Stromal cell of bone marrow (primary cell): ENCODE measurements around the gene TMEM170A.
A peak's percentile ranks its signal among the peaks of the same experiment; 100 is the strongest.
"Not testable (repeated sequence)": the region's sequence is repeated elsewhere in the genome, so short reads cannot be mapped to it uniquely, and the experiment has no call there.

Experiments used
- DNase-seq: peaks from one replicate; pipeline ENCODE4 v3.0.0-alpha.2; 2012; ENCODE audit warnings: low read depth

The TMEM170A gene

DNA sequence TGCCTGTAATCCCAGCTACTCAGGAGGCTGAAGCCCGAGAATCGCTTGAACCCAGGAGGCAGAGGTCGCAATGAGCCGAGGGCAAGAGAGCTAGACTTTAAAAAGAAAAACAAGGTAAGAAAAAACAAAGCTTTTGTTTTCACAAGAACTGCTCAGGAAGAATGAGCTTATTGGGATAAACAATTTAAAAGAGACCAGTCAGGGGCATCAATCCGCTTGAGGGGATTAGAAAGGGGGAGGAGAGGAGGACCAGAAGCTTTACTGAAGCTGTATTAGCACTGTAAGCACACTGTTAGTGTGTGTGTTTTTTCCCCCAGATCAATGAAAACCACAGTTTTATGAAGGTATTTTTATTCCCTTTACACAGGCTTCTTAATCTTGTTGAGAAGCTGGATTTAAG lies 8.8 kb downstream of the TMEM170A start:
- no peak for DNase-seq

GRCh38 chr16:75452464-75453190 lies 11.9 kb downstream of the TMEM170A start:
- no peak for DNase-seq

GRCh38 chr16:75446416-75446815 lies 18.1 kb downstream of the TMEM170A start:
- no peak for DNase-seq

GRCh38 chr16:75445298-75445697 lies 19.2 kb downstream of the TMEM170A start:
- DNase-seq: no peak

GRCh38 chr16:75443298-75443697 lies 21.2 kb downstream of the TMEM170A start:
- no peak for DNase-seq

GRCh38 chr16:75433732-75434413 lies 30.6 kb downstream of the TMEM170A start:
- peak; percentile 86 for DNase-seq

- DNase-seq: peak; percentile 88
Observed at GRCh38 chr16:75432828-75433731, 31.4 kb downstream of the TMEM170A start, which contains the start of gene CFDP1. Gene CFDP1 (minus strand): TSS chr16:75433503. CDS start chr16:75433352, 151 bp downstream.

DNA sequence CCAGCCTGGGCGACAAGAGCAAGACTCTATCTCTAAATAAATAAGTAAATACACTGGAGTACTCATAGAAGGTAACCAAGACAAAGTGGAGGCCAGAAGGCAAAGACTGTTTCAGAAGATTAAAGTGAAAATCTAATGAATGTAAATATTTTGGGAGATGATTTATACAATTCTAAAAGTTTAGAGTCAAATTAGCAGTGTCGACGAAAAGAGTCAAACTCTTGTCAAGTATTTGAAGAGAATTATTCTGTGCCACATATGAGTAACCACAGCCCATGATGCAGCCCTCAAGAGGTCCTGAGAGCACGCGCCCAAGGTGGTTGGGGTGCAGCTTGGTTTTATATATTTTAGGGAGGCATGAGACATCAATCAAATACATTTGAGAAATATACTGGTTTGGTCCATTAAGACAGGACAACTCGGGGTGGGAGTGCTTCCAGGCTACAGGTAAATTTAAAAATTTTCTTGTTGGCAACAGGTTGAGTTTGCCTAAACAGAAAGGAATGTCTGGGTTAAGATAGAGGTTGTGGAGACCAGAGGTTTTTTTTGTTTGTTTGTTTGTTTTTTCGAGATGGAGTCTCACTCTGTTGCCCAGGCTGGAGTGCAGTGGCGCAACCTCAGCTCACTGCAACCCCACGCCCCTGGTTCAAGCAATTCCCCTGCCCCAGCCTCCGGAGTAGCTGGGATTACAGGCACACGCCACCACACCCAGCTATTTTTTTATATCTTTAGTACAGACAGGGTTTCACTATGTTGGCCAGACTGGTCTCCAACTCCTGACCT lies 34.7 kb downstream of the TMEM170A start:
- no peak for DNase-seq

DNA sequence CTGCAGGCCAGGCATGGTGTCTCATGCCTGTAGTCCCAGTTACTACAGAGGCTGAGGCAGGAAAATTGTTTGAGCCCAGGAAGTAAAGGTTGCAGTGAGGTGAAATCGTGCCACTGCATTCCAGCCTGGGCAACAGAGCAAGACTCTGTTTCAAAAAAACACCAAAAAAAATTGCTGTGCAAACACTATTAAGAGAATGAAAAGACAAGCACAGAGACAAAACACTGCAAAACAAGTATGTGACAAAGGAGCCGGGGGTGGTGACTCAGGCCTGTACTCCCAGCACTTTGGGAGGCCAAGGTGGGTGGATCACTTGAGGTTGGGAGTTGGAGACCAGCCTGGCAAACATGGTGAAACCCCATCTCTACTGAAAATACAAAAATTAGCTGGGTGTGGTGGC lies 38.0 kb downstream of the TMEM170A start:
- DNase-seq: not testable (repeated sequence)

GRCh38 chr16:75424105-75424762 lies 40.3 kb downstream of the TMEM170A start:
- DNase-seq: not testable (repeated sequence)

DNA sequence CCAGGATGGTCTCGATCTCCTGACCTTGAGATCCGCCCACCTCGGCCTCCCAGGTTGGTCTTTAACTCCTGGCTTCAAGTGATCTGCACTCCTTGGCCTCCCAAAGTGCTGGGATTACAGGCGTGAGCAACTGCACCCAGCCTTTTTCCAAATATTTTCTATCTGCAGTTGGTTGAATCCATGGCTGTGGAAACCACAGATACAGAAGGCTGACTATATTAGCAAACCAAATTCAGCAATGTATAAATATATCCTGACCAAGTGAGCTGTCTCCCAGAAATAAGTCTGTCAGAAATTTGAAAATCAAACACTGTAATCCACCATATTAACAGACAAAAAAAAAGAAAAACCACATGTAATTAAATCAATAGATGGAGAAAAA lies 40.8 kb downstream of the TMEM170A start:
- no peak for DNase-seq

GRCh38 chr16:75421820-75422126 lies 42.7 kb downstream of the TMEM170A start:
- no peak for DNase-seq

DNA sequence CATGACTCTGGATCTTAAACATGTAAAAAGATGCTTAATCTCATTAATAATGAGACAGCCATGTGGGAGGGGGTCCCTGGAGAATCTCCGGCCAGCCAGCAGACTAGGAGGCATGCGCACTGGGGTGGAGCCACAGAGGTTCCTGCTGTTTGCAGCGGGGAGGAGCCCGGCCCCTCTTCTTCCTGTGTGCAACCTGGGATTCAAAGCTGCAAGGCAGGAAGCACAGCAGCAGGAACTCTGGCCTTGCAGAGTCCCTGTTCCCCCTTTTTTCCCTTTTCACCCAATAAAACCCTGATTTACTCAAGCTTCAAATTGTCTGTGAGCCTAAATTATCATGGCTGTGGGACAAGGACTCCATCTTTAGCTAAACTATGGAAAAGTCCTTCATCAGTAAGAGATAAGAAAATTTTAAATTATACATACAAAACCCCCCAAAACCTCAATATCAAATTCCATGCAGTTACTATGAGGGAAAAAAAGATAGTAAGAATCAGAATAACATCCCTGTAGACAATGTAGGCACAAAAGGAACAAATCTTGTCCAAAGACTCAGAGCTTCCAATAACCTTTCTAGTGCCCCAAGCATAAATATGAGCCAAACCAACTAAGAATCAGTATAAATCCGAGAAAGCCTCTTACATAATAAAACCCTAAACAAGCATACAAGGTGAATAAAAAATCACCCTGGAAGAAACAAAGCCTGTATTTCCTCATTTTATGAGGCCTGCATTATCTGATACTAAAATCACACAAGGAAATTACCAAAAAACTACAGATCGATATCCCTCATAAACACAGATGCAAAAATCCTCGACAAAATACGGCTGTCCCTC lies 43.3 kb downstream of the TMEM170A start:
- DNase-seq: peak; percentile 52

GRCh38 chr16:75416904-75417565 lies 47.5 kb downstream of the TMEM170A start:
- DNase-seq: no peak

DNA sequence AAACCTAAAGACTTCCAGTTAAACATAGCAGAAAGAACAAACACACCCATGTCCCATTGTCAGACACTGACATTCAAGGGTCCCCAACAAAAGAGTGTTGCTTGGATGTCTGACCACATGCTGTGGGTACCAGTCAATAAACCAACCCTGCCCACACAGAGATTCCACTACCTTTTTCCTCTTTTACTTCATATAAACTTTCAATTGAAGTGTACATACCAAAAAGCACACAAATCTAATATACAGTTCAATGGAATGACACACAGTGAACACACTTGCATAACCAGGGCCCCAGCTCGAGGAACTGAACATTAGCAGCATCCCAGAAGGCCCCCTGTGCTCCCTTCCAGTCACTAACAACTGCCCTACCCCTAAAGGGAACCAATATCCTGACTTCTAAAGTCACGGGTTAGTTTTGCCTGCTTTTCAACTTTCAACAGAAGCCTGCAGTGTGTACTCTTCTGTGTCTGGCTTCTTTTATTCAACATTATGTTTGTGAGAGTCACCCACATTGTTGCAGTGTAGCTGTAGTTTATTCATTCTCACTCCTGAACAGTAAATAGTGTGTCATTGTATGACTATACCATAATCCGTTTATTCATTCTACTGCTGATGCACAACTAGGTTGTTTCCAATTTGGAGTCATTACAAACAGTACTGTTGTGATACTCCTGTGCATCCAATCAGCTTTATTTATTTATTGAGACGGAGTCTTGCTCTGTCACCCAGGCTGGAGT lies 49.2 kb downstream of the TMEM170A start:
- DNase-seq: no peak

- no peak for DNase-seq
Observed at GRCh38 chr16:75413951-75414350, 50.5 kb downstream of the TMEM170A start.

DNA sequence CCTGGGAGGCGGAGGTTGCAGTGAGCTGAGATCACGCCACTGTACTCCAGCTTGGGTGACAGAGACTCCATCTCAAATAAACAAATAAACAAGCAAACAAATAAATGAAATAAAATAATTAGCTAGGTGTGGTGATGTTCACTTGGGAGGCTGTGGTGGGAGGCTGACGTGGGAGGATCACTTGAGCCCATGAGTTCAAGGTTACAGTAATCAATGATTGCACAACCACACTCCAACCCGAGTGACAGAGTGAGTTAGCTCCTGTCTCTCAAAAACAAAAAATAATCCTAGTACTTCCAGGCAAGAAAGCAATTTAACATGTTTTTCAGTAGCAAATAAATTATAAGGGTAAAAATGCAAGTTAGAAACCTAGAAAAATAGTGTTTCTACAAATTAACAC lies 57.5 kb downstream of the TMEM170A start:
- no peak for DNase-seq

GRCh38 chr16:75402821-75403475 lies 61.5 kb downstream of the TMEM170A start:
- DNase-seq: peak; percentile 38
